ENCODE measurements around the gene WNK2. TPM values are rescaled to one million over a fixed set of nuclear protein-coding genes. Genes with fewer than 3 reads are reported as not detected.
"Not testable (repeated sequence)": the region's sequence is repeated elsewhere in the genome, so short reads cannot be mapped to it uniquely, and the experiment has no call there.

Gene WNK2
- total and polyA plus RNA-seq, 9 donors, result 7.4 to 20.7 (median 14.9) TPM

- Histone ChIP-seq H3K9me3 (replicated peaks; ENCODE audit: control insufficient read depth, low read depth, low read length) (no peaks in the 10 kb centered on the region), H3K36me3 (ENCODE audit: control insufficient read depth, insufficient read depth, low read length) (peaks cover 3% of the 10 kb centered on the region), H3K4me3 (ENCODE audit: low read length) (no peak overlapping the region), H3K27me3 (ENCODE audit: control insufficient read depth, insufficient read depth, low read length) (no peaks in the 10 kb centered on the region), H3K4me1 (ENCODE audit: control insufficient read depth, insufficient read depth, low read length) (peaks cover 12% of the 10 kb centered on the region), H3K27ac (ENCODE audit: low read length) (no peak overlapping the region)
- WGBS (ENCODE audit: insufficient coverage), result 74% methylated on average over 9 of the region's 11 CpGs
- no peak for DNase-seq
Measured at GRCh38 chr9:93320591-93321219, 136.8 kb downstream of the WNK2 start.

- 85% methylated on average over 2 of the region's 10 CpGs for WGBS (ENCODE audit: insufficient coverage)
Measured at GRCh38 chr9:93321220-93321610, 137.3 kb downstream of the WNK2 start.

GRCh38 chr9:93323446-93323954 is 139.6 kb downstream of the WNK2 start:
- peaks cover 12% of the 10 kb centered on the region for H3K4me1 ChIP-seq (ENCODE audit: control insufficient read depth, insufficient read depth, low read length)
- H3K36me3 ChIP-seq (ENCODE audit: control insufficient read depth, insufficient read depth, low read length); H3K4me3 ChIP-seq (ENCODE audit: low read length); DNase-seq; H3K27me3 ChIP-seq (ENCODE audit: control insufficient read depth, insufficient read depth, low read length); H3K27ac ChIP-seq (ENCODE audit: low read length); H3K9me3 ChIP-seq (replicated peaks; ENCODE audit: control insufficient read depth, low read depth, low read length): not testable (repeated sequence)
- WGBS (ENCODE audit: insufficient coverage), result 92% methylated on average over 5 of the region's 6 CpGs

More at GRCh38 chr9:93321220-93321610, 137.3 kb downstream of the WNK2 start:
- no peak for DNase-seq
- H3K27ac ChIP-seq (ENCODE audit: low read length), result no peak overlapping the region
- peaks cover 12% of the 10 kb centered on the region for H3K4me1 ChIP-seq (ENCODE audit: control insufficient read depth, insufficient read depth, low read length)
- no peaks in the 10 kb centered on the region for H3K27me3 ChIP-seq (ENCODE audit: control insufficient read depth, insufficient read depth, low read length)
- H3K36me3 ChIP-seq (ENCODE audit: control insufficient read depth, insufficient read depth, low read length), result peaks cover 3% of the 10 kb centered on the region
- no peak overlapping the region for H3K4me3 ChIP-seq (ENCODE audit: low read length)
- no peaks in the 10 kb centered on the region for H3K9me3 ChIP-seq (replicated peaks; ENCODE audit: control insufficient read depth, low read depth, low read length)

- no peaks in the 10 kb centered on the region for H3K36me3 ChIP-seq (ENCODE audit: control insufficient read depth, insufficient read depth, low read length)
- WGBS (ENCODE audit: insufficient coverage), result 69% methylated on average over 17 of the region's 18 CpGs
- peaks cover 12% of the 10 kb centered on the region for H3K4me1 ChIP-seq (ENCODE audit: control insufficient read depth, insufficient read depth, low read length)
- no peak overlapping the region for H3K27ac ChIP-seq (ENCODE audit: low read length)
- no peak overlapping the region for H3K4me3 ChIP-seq (ENCODE audit: low read length)
- H3K9me3 ChIP-seq (replicated peaks; ENCODE audit: control insufficient read depth, low read depth, low read length), result no peaks in the 10 kb centered on the region
- no peak for DNase-seq
- H3K27me3 ChIP-seq (ENCODE audit: control insufficient read depth, insufficient read depth, low read length), result no peaks in the 10 kb centered on the region
Measured at GRCh38 chr9:93324191-93324834, 140.4 kb downstream of the WNK2 start.

- 71% methylated on average over 18 of the region's 22 CpGs for WGBS (ENCODE audit: insufficient coverage)
- Histone ChIP-seq H3K4me1 (ENCODE audit: control insufficient read depth, insufficient read depth, low read length) (peaks cover 3% of the 10 kb centered on the region), H3K27ac (ENCODE audit: low read length) (no peak overlapping the region), H3K27me3 (ENCODE audit: control insufficient read depth, insufficient read depth, low read length) (no peaks in the 10 kb centered on the region), H3K9me3 (replicated peaks; ENCODE audit: control insufficient read depth, low read depth, low read length) (no peaks in the 10 kb centered on the region), H3K4me3 (ENCODE audit: low read length) (no peak overlapping the region), H3K36me3 (ENCODE audit: control insufficient read depth, insufficient read depth, low read length) (no peaks in the 10 kb centered on the region)
- no peak for DNase-seq
Measured at GRCh38 chr9:93325307-93326035, 141.5 kb downstream of the WNK2 start.

- DNase-seq, result no peak
- 78% methylated on average over 7 of the region's 9 CpGs for WGBS (ENCODE audit: insufficient coverage)
- Histone ChIP-seq H3K9me3 (replicated peaks; ENCODE audit: control insufficient read depth, low read depth, low read length) (no peaks in the 10 kb centered on the region), H3K4me3 (ENCODE audit: low read length) (no peak overlapping the region), H3K36me3 (ENCODE audit: control insufficient read depth, insufficient read depth, low read length) (no peaks in the 10 kb centered on the region), H3K4me1 (ENCODE audit: control insufficient read depth, insufficient read depth, low read length) (no peaks in the 10 kb centered on the region), H3K27ac (ENCODE audit: low read length) (no peak overlapping the region), H3K27me3 (ENCODE audit: control insufficient read depth, insufficient read depth, low read length) (no peaks in the 10 kb centered on the region)
Measured at GRCh38 chr9:93326056-93326455, 142.1 kb downstream of the WNK2 start.

GRCh38 chr9:93326654-93327053 is 142.7 kb downstream of the WNK2 start:
- DNase-seq, result no peak
- H3K27me3 ChIP-seq (ENCODE audit: control insufficient read depth, insufficient read depth, low read length), result no peaks in the 10 kb centered on the region
- no peak overlapping the region for H3K27ac ChIP-seq (ENCODE audit: low read length)
- no peaks in the 10 kb centered on the region for H3K4me1 ChIP-seq (ENCODE audit: control insufficient read depth, insufficient read depth, low read length)
- H3K4me3 ChIP-seq (ENCODE audit: low read length), result no peak overlapping the region
- no peaks in the 10 kb centered on the region for H3K36me3 ChIP-seq (ENCODE audit: control insufficient read depth, insufficient read depth, low read length)
- WGBS (ENCODE audit: insufficient coverage), result 88% methylated on average over 13 of the region's 13 CpGs
- H3K9me3 ChIP-seq (replicated peaks; ENCODE audit: control insufficient read depth, low read depth, low read length), result no peaks in the 10 kb centered on the region

- no peak for DNase-seq
- H3K4me3 ChIP-seq (ENCODE audit: low read length), result no peak overlapping the region
- H3K36me3 ChIP-seq (ENCODE audit: control insufficient read depth, insufficient read depth, low read length), result no peaks in the 10 kb centered on the region
- no peaks in the 10 kb centered on the region for H3K4me1 ChIP-seq (ENCODE audit: control insufficient read depth, insufficient read depth, low read length)
- no peak overlapping the region for H3K27ac ChIP-seq (ENCODE audit: low read length)
- H3K27me3 ChIP-seq (ENCODE audit: control insufficient read depth, insufficient read depth, low read length), result no peaks in the 10 kb centered on the region
- H3K9me3 ChIP-seq (replicated peaks; ENCODE audit: control insufficient read depth, low read depth, low read length), result no peaks in the 10 kb centered on the region
- WGBS (ENCODE audit: insufficient coverage), result 100% methylated on average over 1 of the region's 7 CpGs
Measured at GRCh38 chr9:93329629-93330280, 145.8 kb downstream of the WNK2 start.

- WGBS (ENCODE audit: insufficient coverage), result 82% methylated on average over 2 of the region's 4 CpGs
- no peaks in the 10 kb centered on the region for H3K27me3 ChIP-seq (ENCODE audit: control insufficient read depth, insufficient read depth, low read length)
- H3K36me3 ChIP-seq (ENCODE audit: control insufficient read depth, insufficient read depth, low read length), result no peaks in the 10 kb centered on the region
- no peak overlapping the region for H3K27ac ChIP-seq (ENCODE audit: low read length)
- no peak for DNase-seq
- no peaks in the 10 kb centered on the region for H3K4me1 ChIP-seq (ENCODE audit: control insufficient read depth, insufficient read depth, low read length)
- no peaks in the 10 kb centered on the region for H3K9me3 ChIP-seq (replicated peaks; ENCODE audit: control insufficient read depth, low read depth, low read length)
- H3K4me3 ChIP-seq (ENCODE audit: low read length), result no peak overlapping the region
Measured at GRCh38 chr9:93332317-93332716, 148.4 kb downstream of the WNK2 start.

GRCh38 chr9:93336720-93337119 is 152.8 kb downstream of the WNK2 start:
- no peak for DNase-seq
- H3K27ac ChIP-seq (ENCODE audit: low read length), result no peak overlapping the region
- H3K36me3 ChIP-seq (ENCODE audit: control insufficient read depth, insufficient read depth, low read length), result no peaks in the 10 kb centered on the region
- no peak overlapping the region for H3K4me3 ChIP-seq (ENCODE audit: low read length)
- H3K4me1 ChIP-seq (ENCODE audit: control insufficient read depth, insufficient read depth, low read length), result no peaks in the 10 kb centered on the region
- peaks cover 3% of the 10 kb centered on the region for H3K9me3 ChIP-seq (replicated peaks; ENCODE audit: control insufficient read depth, low read depth, low read length)
- 90% methylated on average over 2 of the region's 7 CpGs for WGBS (ENCODE audit: insufficient coverage)
- H3K27me3 ChIP-seq (ENCODE audit: control insufficient read depth, insufficient read depth, low read length), result no peaks in the 10 kb centered on the region
